ENCODE results near the gene DDT.
A peak's percentile ranks its signal among the peaks of the same experiment; 100 is the strongest.
"Not testable (repeated sequence)": the region's sequence is repeated elsewhere in the genome, so short reads cannot be mapped to it uniquely, and the experiment has no call there.

The DDT gene

GRCh38 chr22:23974345-23974744 lies at the start of gene DDT:
Gene DDT (minus strand): TSS chr22:23974441. CDS start chr22:23974414, 27 bp downstream.
- not testable (repeated sequence) for H3K4me3 ChIP-seq (ENCODE audit: insufficient read length, low read depth); DNase-seq (ENCODE audit: low read depth, low spot score); H3K4me1 ChIP-seq (ENCODE audit: insufficient read depth, insufficient read length); H3K9me3 ChIP-seq (ENCODE audit: insufficient read depth, low read length); H3K27me3 ChIP-seq (ENCODE audit: insufficient read depth, insufficient read length); H3K9ac ChIP-seq (ENCODE audit: insufficient read length, low read depth)
- peaks cover 26% of the 10 kb centered on the region for H3K36me3 ChIP-seq (ENCODE audit: insufficient read depth, insufficient read length, low read length)

- no peak for TF ChIP-seq SUZ12 (IDR thresholded peaks at IDR 0.05; ENCODE audit: extremely low read depth, insufficient read depth, insufficient read length)
- no peaks in the 10 kb centered on the region for H3K9me3 ChIP-seq (ENCODE audit: insufficient read depth, low read length)
- DNase-seq (ENCODE audit: low read depth, low spot score), result no peak
- no peak overlapping the region for H3K4me3 ChIP-seq (ENCODE audit: insufficient read length, low read depth)
- H3K9ac ChIP-seq (ENCODE audit: insufficient read length, low read depth), result no peak overlapping the region
- no peaks in the 10 kb centered on the region for H3K4me1 ChIP-seq (ENCODE audit: insufficient read depth, insufficient read length)
- no peaks in the 10 kb centered on the region for H3K36me3 ChIP-seq (ENCODE audit: insufficient read depth, insufficient read length, low read length)
- H3K27me3 ChIP-seq (ENCODE audit: insufficient read depth, insufficient read length), result no peaks in the 10 kb centered on the region
Measured at GRCh38 chr22:24023204-24023789, 49.1 kb upstream of the DDT start.

GRCh38 chr22:24021304-24021703 lies 47.1 kb upstream of the DDT start:
- H3K4me3 ChIP-seq (ENCODE audit: insufficient read length, low read depth), result no peak overlapping the region
- no peaks in the 10 kb centered on the region for H3K36me3 ChIP-seq (ENCODE audit: insufficient read depth, insufficient read length, low read length)

GRCh38 chr22:24016156-24016555 lies 41.9 kb upstream of the DDT start:
- H3K4me1 ChIP-seq (ENCODE audit: insufficient read depth, insufficient read length), result no peaks in the 10 kb centered on the region
- DNase-seq (ENCODE audit: low read depth, low spot score), result no peak
- H3K27me3 ChIP-seq (ENCODE audit: insufficient read depth, insufficient read length), result no peaks in the 10 kb centered on the region
- TF ChIP-seq YY1 (IDR thresholded peaks at IDR 0.05; ENCODE audit: insufficient read depth, insufficient read length) (no peak), ZNF274 (IDR thresholded peaks at IDR 0.05; ENCODE audit: low read depth, low read length) (no peak), SUZ12 (IDR thresholded peaks at IDR 0.05; ENCODE audit: extremely low read depth, insufficient read depth, insufficient read length) (no peak)
- no peaks in the 10 kb centered on the region for H3K36me3 ChIP-seq (ENCODE audit: insufficient read depth, insufficient read length, low read length)
- no peaks in the 10 kb centered on the region for H3K9me3 ChIP-seq (ENCODE audit: insufficient read depth, low read length)
- H3K9ac ChIP-seq (ENCODE audit: insufficient read length, low read depth), result no peak overlapping the region
- no peak overlapping the region for H3K4me3 ChIP-seq (ENCODE audit: insufficient read length, low read depth)

More at GRCh38 chr22:24021304-24021703, 47.1 kb upstream of the DDT start:
- DNase-seq (ENCODE audit: low read depth, low spot score), result no peak
- H3K9me3 ChIP-seq (ENCODE audit: insufficient read depth, low read length), result no peaks in the 10 kb centered on the region
- TF ChIP-seq SUZ12 (IDR thresholded peaks at IDR 0.05; ENCODE audit: extremely low read depth, insufficient read depth, insufficient read length) (no peak), YY1 (IDR thresholded peaks at IDR 0.05; ENCODE audit: insufficient read depth, insufficient read length) (no peak), ZNF274 (IDR thresholded peaks at IDR 0.05; ENCODE audit: low read depth, low read length) (no peak)
- H3K9ac ChIP-seq (ENCODE audit: insufficient read length, low read depth), result no peak overlapping the region
- no peaks in the 10 kb centered on the region for H3K27me3 ChIP-seq (ENCODE audit: insufficient read depth, insufficient read length)
- no peaks in the 10 kb centered on the region for H3K4me1 ChIP-seq (ENCODE audit: insufficient read depth, insufficient read length)

- Histone ChIP-seq H3K36me3 (ENCODE audit: insufficient read depth, insufficient read length, low read length) (no peaks in the 10 kb centered on the region), H3K9ac (ENCODE audit: insufficient read length, low read depth) (peak overlapping the region; percentile 88), H3K4me1 (ENCODE audit: insufficient read depth, insufficient read length) (no peaks in the 10 kb centered on the region), H3K9me3 (ENCODE audit: insufficient read depth, low read length) (peaks cover 6% of the 10 kb centered on the region; the same call in 1 of the 2 replicates), H3K27me3 (ENCODE audit: insufficient read depth, insufficient read length) (peaks cover 3% of the 10 kb centered on the region), H3K4me3 (ENCODE audit: insufficient read length, low read depth) (peak overlapping the region; percentile 69)
- no peak for DNase-seq (ENCODE audit: low read depth, low spot score)
- no peak for TF ChIP-seq ZNF274 (IDR thresholded peaks at IDR 0.05; ENCODE audit: low read depth, low read length)
- no peak for TF ChIP-seq SUZ12 (IDR thresholded peaks at IDR 0.05; ENCODE audit: extremely low read depth, insufficient read depth, insufficient read length)
- TF ChIP-seq YY1 (IDR thresholded peaks at IDR 0.05; ENCODE audit: insufficient read depth, insufficient read length), result no peak
Measured at GRCh38 chr22:24011735-24012068, 37.5 kb upstream of the DDT start.

- Histone ChIP-seq H3K4me1 (ENCODE audit: insufficient read depth, insufficient read length) (no peaks in the 10 kb centered on the region), H3K27me3 (ENCODE audit: insufficient read depth, insufficient read length) (peaks cover 3% of the 10 kb centered on the region), H3K36me3 (ENCODE audit: insufficient read depth, insufficient read length, low read length) (no peaks in the 10 kb centered on the region), H3K9me3 (ENCODE audit: insufficient read depth, low read length) (peaks cover 6% of the 10 kb centered on the region; the same call in 1 of the 2 replicates), H3K9ac (ENCODE audit: insufficient read length, low read depth) (no peak overlapping the region), H3K4me3 (ENCODE audit: insufficient read length, low read depth) (no peak overlapping the region)
- TF ChIP-seq YY1 (IDR thresholded peaks at IDR 0.05; ENCODE audit: insufficient read depth, insufficient read length), result no peak
- TF ChIP-seq ZNF274 (IDR thresholded peaks at IDR 0.05; ENCODE audit: low read depth, low read length), result no peak
- TF ChIP-seq SUZ12 (IDR thresholded peaks at IDR 0.05; ENCODE audit: extremely low read depth, insufficient read depth, insufficient read length), result no peak
- no peak for DNase-seq (ENCODE audit: low read depth, low spot score)
Measured at GRCh38 chr22:24010018-24010391, 35.8 kb upstream of the DDT start.

- Histone ChIP-seq H3K4me3 (ENCODE audit: insufficient read length, low read depth) (no peak overlapping the region), H3K27me3 (ENCODE audit: insufficient read depth, insufficient read length) (peaks cover 3% of the 10 kb centered on the region), H3K9me3 (ENCODE audit: insufficient read depth, low read length) (peaks cover 6% of the 10 kb centered on the region; the same call in 1 of the 2 replicates), H3K4me1 (ENCODE audit: insufficient read depth, insufficient read length) (no peaks in the 10 kb centered on the region), H3K36me3 (ENCODE audit: insufficient read depth, insufficient read length, low read length) (no peaks in the 10 kb centered on the region), H3K9ac (ENCODE audit: insufficient read length, low read depth) (no peak overlapping the region)
- TF ChIP-seq YY1 (IDR thresholded peaks at IDR 0.05; ENCODE audit: insufficient read depth, insufficient read length) (no peak), ZNF274 (IDR thresholded peaks at IDR 0.05; ENCODE audit: low read depth, low read length) (no peak), SUZ12 (IDR thresholded peaks at IDR 0.05; ENCODE audit: extremely low read depth, insufficient read depth, insufficient read length) (no peak)
- no peak for DNase-seq (ENCODE audit: low read depth, low spot score)
Measured at GRCh38 chr22:24009227-24010017, 35.2 kb upstream of the DDT start.

Measured in NT2/D1 (cell line).